ENCODE measurements around the gene GAPDHS.

Gene GAPDHS

GRCh38 chr19:35555301-35556005 lies 22.2 kb downstream of the GAPDHS start:
- Histone ChIP-seq H4K20me1 (ENCODE audit: insufficient read depth, low read length) (no peaks in the 10 kb centered on the region), H3K4me1 (ENCODE audit: low read length) (peaks cover 14% of the 10 kb centered on the region), H3K9ac (ENCODE audit: low read length) (no peak overlapping the region), H3K36me3 (replicated peaks; ENCODE audit: low read depth, low read length) (peaks cover 5% of the 10 kb centered on the region), H2AFZ (ENCODE audit: low read depth, low read length) (no peak overlapping the region), H3K27ac (ENCODE audit: low read length) (no peak overlapping the region), H3K27me3 (ENCODE audit: low read depth, low read length) (peaks cover 6% of the 10 kb centered on the region), H3K4me3 (ENCODE audit: low read length) (no peak overlapping the region), H3K79me2 (ENCODE audit: low read length) (no peaks in the 10 kb centered on the region), H3K4me2 (ENCODE audit: low read length) (no peak overlapping the region), H3K9me3 (ENCODE audit: insufficient read depth, low read length) (no peaks in the 10 kb centered on the region)
- TF ChIP-seq EZH2phosphoT487 (IDR thresholded peaks at IDR 0.05; ENCODE audit: low read depth) = no peak
- peak; percentile 54 for TF ChIP-seq CTCF (IDR thresholded peaks at IDR 0.05; ENCODE audit: low read depth, low read length)

GRCh38 chr19:35556025-35556590 lies 22.9 kb downstream of the GAPDHS start:
- no peak for TF ChIP-seq CTCF (IDR thresholded peaks at IDR 0.05; ENCODE audit: low read depth, low read length)
- no peak for TF ChIP-seq EZH2phosphoT487 (IDR thresholded peaks at IDR 0.05; ENCODE audit: low read depth)
- H3K27ac ChIP-seq (ENCODE audit: low read length) = no peak overlapping the region

GRCh38 chr19:35556846-35557538 lies 23.7 kb downstream of the GAPDHS start:
- no peak overlapping the region for H3K9ac ChIP-seq (ENCODE audit: low read length)
- no peak overlapping the region for H2AFZ ChIP-seq (ENCODE audit: low read depth, low read length)
- H3K27ac ChIP-seq (ENCODE audit: low read length) = no peak overlapping the region
- no peak overlapping the region for H3K4me2 ChIP-seq (ENCODE audit: low read length)
- H3K9me3 ChIP-seq (ENCODE audit: insufficient read depth, low read length) = no peaks in the 10 kb centered on the region
- H3K79me2 ChIP-seq (ENCODE audit: low read length) = no peaks in the 10 kb centered on the region
- no peak overlapping the region for H3K4me3 ChIP-seq (ENCODE audit: low read length)
- H3K36me3 ChIP-seq (replicated peaks; ENCODE audit: low read depth, low read length) = no peaks in the 10 kb centered on the region
- TF ChIP-seq EZH2phosphoT487 (IDR thresholded peaks at IDR 0.05; ENCODE audit: low read depth) (no peak), CTCF (IDR thresholded peaks at IDR 0.05; ENCODE audit: low read depth, low read length) (no peak)
- peaks cover 14% of the 10 kb centered on the region for H3K4me1 ChIP-seq (ENCODE audit: low read length)
- H3K27me3 ChIP-seq (ENCODE audit: low read depth, low read length) = peaks cover 12% of the 10 kb centered on the region
- no peaks in the 10 kb centered on the region for H4K20me1 ChIP-seq (ENCODE audit: insufficient read depth, low read length)

More at GRCh38 chr19:35556025-35556590, 22.9 kb downstream of the GAPDHS start:
- H3K4me1 ChIP-seq (ENCODE audit: low read length) = peaks cover 14% of the 10 kb centered on the region
- H3K9me3 ChIP-seq (ENCODE audit: insufficient read depth, low read length) = no peaks in the 10 kb centered on the region
- no peak overlapping the region for H3K4me2 ChIP-seq (ENCODE audit: low read length)
- no peaks in the 10 kb centered on the region for H4K20me1 ChIP-seq (ENCODE audit: insufficient read depth, low read length)
- H3K9ac ChIP-seq (ENCODE audit: low read length) = no peak overlapping the region
- H3K79me2 ChIP-seq (ENCODE audit: low read length) = no peaks in the 10 kb centered on the region
- H2AFZ ChIP-seq (ENCODE audit: low read depth, low read length) = no peak overlapping the region
- H3K4me3 ChIP-seq (ENCODE audit: low read length) = no peak overlapping the region
- no peaks in the 10 kb centered on the region for H3K36me3 ChIP-seq (replicated peaks; ENCODE audit: low read depth, low read length)
- peaks cover 8% of the 10 kb centered on the region for H3K27me3 ChIP-seq (ENCODE audit: low read depth, low read length)
